ENCODE data around the gene RPS15.

The RPS15 gene

GRCh38 chr19:1487576-1488281, 49.5 kb downstream of the RPS15 start:
- DNase-seq: no peak

DNA sequence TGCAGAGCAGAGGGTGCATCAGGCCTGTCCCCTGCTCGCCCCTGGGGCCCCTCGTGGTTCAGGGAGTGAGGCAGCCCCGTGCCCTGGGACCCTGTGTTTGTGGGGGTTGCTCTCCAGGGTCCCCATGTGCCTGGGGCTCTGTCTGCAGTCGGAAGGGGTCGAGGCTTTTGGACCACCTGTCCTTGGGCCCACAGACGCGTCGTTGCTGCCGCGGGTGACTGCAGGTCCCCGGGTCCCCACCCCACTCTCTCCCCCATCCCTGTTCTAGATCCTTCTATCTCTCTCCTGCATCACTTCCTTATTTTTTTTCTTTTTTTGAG, 50.0 kb downstream of the RPS15 start:
- no peak for DNase-seq

GRCh38 chr19:1489463-1490310, 51.5 kb downstream of the RPS15 start:
- no peak for DNase-seq
